HCT116 (cell line): ENCODE results near the gene ALDH1A2. TPM values are rescaled to one million over a fixed set of nuclear protein-coding genes. Genes with fewer than 3 reads are reported as not detected.

Experiments used
- ATAC-seq: fragments of 200-7000 bp; cut with Tn5 transposase; 2 replicates; pipeline ENCODE4 v1.9.1; 2020; ENCODE audit warnings: mild to moderate bottlenecking, moderate library complexity
- BruUV-seq: library from RNA; stranded (reverse); fragments of 400-500 nt; replicated peaks from 2 replicates; lab custom pipeline; 2021; lab: Mats Ljungman, UMichigan
- CTCF ChIA-PET: fragments of 300-600 bp; sonication (Branson Sonifier 250); formaldehyde crosslinking; loops from one replicate; lab custom pipeline; 2021; ENCODE audit warnings: antibody characterized with exemption; lab: Charles Lee
- POLR2A ChIA-PET: fragments of 300-600, 350-600 bp; sonication (Branson Sonifier 250); formaldehyde crosslinking; loops from one replicate; lab custom pipeline; 2021; ENCODE audit warnings: antibody characterized with exemption; lab: Charles Lee
- RAD21 ChIA-PET, 2 experiments: fragments of 300-600 bp; sonication (Branson Sonifier 250); formaldehyde crosslinking; loops; one replicate each; lab custom pipeline; 2023; ENCODE audit warnings: low total read pairs in 2 of 2; ENCODE audit not compliant: uncharacterized antibody in 2 of 2, unreplicated experiment in 2 of 2, low non-redundant PET in 1 of 2; lab: Charles Lee
- DNase-seq: peaks from one replicate; pipeline ENCODE4 v3.0.0-alpha.2; 2010; ENCODE audit warnings: low read depth, low spot score
- H2AFZ ChIP-seq: fragments of 200-600 bp; shearing (Covaris generic), sonication (generic); 2 replicates; pipeline ENCODE4 v1.6.1; 2017; ENCODE audit warnings: low read depth, mixed run types, mixed read lengths, antibody characterized with exemption, low read length; ENCODE audit not compliant: poor library complexity, severe bottlenecking
- H3K27ac ChIP-seq: 2 replicates; pipeline ENCODE4 v1.5.1; 2012; ENCODE audit warnings: low read depth, low read length
- H3K27me3 ChIP-seq: fragments of 200-600 bp; sonication (generic); 2 replicates; pipeline ENCODE4 v1.6.1; 2016; ENCODE audit warnings: mixed run types, low read length, mixed read lengths; ENCODE audit not compliant: insufficient read depth
- H3K36me3 ChIP-seq, 2 experiments: fragments of 200-500 bp in 1 of 2; fragments of 200-600 bp in 1 of 2; sonication (Bioruptor generic) in 1 of 2; sonication (generic) in 1 of 2; 2 replicates each; pipeline versions ENCODE4 v1.5.1 to v1.6.1; 2014 to 2016; ENCODE audit warnings: low read length in 2 of 2, inconsistent platforms in 1 of 2, mixed read lengths in 1 of 2, mixed run types in 1 of 2; ENCODE audit not compliant: insufficient read depth in 2 of 2, control insufficient read depth in 1 of 2
- H3K4me1 ChIP-seq, 2 experiments: fragments of 200-600 bp in 1 of 2; sonication (generic) in 1 of 2; 2 replicates each; pipeline versions ENCODE4 v1.5.1 to v1.6.1; 2012 to 2017; ENCODE audit warnings: low read length in 2 of 2, inconsistent platforms in 1 of 2, mild to moderate bottlenecking in 1 of 2, mixed read lengths in 1 of 2, mixed run types in 1 of 2, moderate library complexity in 1 of 2; ENCODE audit not compliant: insufficient read depth in 2 of 2, control insufficient read depth in 1 of 2
- H3K4me2 ChIP-seq: fragments of 200-600 bp; sonication (generic); 2 replicates; pipeline ENCODE4 v1.6.1; 2017; ENCODE audit warnings: mixed run types, low read length, mixed read lengths
- H3K4me3 ChIP-seq, 2 experiments: fragments of 200-600 bp in 1 of 2; sonication (generic) in 1 of 2; replicated peaks in 1 of 2; 2 replicates each; pipeline ENCODE4 v1.5.1; 2011 to 2016; ENCODE audit warnings: low read length in 2 of 2, control low read depth in 1 of 2, low read depth in 1 of 2, mild to moderate bottlenecking in 1 of 2, mixed read lengths in 1 of 2, mixed run types in 1 of 2
- H3K79me2 ChIP-seq: fragments of 200-600 bp; sonication (generic); 2 replicates; pipeline ENCODE4 v1.6.1; 2017; ENCODE audit warnings: mild to moderate bottlenecking, mixed run types, low read length, moderate library complexity, mixed read lengths; ENCODE audit not compliant: insufficient read depth
- H3K9ac ChIP-seq: fragments of 200-600 bp; sonication (generic); 2 replicates; pipeline ENCODE4 v1.6.1; 2016; ENCODE audit warnings: low read length, mixed read lengths
- H3K9me2 ChIP-seq: fragments of 200-600 bp; sonication (generic), shearing (Covaris generic); 2 replicates; pipeline ENCODE4 v1.6.1; 2017; ENCODE audit warnings: mixed run types, mild to moderate bottlenecking, moderate library complexity; ENCODE audit not compliant: insufficient read depth
- H3K9me3 ChIP-seq, 2 experiments: fragments of 200-500 bp in 1 of 2; fragments of 200-600 bp in 1 of 2; sonication (Bioruptor generic) in 1 of 2; sonication (generic) in 1 of 2; 2 replicates each; pipeline ENCODE4 v1.6.1; 2014 to 2017; ENCODE audit warnings: low read length in 2 of 2, mixed read lengths in 2 of 2, inconsistent platforms in 1 of 2, low read depth in 1 of 2, mild to moderate bottlenecking in 1 of 2, mixed run types in 1 of 2, moderate library complexity in 1 of 2; ENCODE audit not compliant: control insufficient read depth in 1 of 2, insufficient read depth in 1 of 2
- H4K20me1 ChIP-seq: fragments of 200-600 bp; sonication (generic), shearing (Covaris generic); 2 replicates; pipeline ENCODE4 v1.6.1; 2017; ENCODE audit warnings: mixed run types, mild to moderate bottlenecking, moderate library complexity; ENCODE audit not compliant: insufficient read depth
- ATF3 ChIP-seq: IDR thresholded peaks from 2 replicates; pipeline ENCODE4 v1.6.1; 2012
- CEBPB ChIP-seq: IDR thresholded peaks from 2 replicates; pipeline ENCODE4 v1.6.1; 2012; ENCODE audit warnings: low read depth
- EGR1 ChIP-seq: IDR thresholded peaks from 2 replicates; pipeline ENCODE4 v1.6.1; 2012; ENCODE audit warnings: low read depth
- ELF1 ChIP-seq: IDR thresholded peaks from 2 replicates; pipeline ENCODE4 v1.6.1; 2012; ENCODE audit warnings: low read depth, borderline replicate concordance
- EZH2 ChIP-seq: fragments of 200-600 bp; sonication (generic); IDR thresholded peaks from 2 replicates; pipeline ENCODE4 v1.6.1; 2017; ENCODE audit warnings: antibody characterized with exemption, mixed run types
- FOSL1 ChIP-seq: IDR thresholded peaks from 2 replicates; pipeline ENCODE4 v1.6.1; 2012; ENCODE audit warnings: low read depth
- JUND ChIP-seq: IDR thresholded peaks from 2 replicates; pipeline ENCODE4 v1.6.1; 2012
- POLR2A ChIP-seq: IDR thresholded peaks from 2 replicates; pipeline ENCODE4 v1.7.0; 2011; ENCODE audit warnings: borderline replicate concordance; ENCODE audit not compliant: insufficient read depth, insufficient read length; ENCODE audit errors: extremely low read depth
- RAD21 ChIP-seq: IDR thresholded peaks from 2 replicates; pipeline ENCODE4 v1.6.1; 2012; ENCODE audit warnings: low read depth, mild to moderate bottlenecking
- SIN3A ChIP-seq: IDR thresholded peaks from 2 replicates; pipeline ENCODE4 v1.6.1; 2012; ENCODE audit warnings: low read depth
- YY1 ChIP-seq: IDR thresholded peaks from 2 replicates; pipeline ENCODE4 v1.6.1; 2011; ENCODE audit warnings: low read length, low read depth, moderate library complexity, mild to moderate bottlenecking; ENCODE audit not compliant: insufficient replicate concordance; ENCODE audit errors: extremely low read depth
- ZBTB33 ChIP-seq: IDR thresholded peaks from 2 replicates; pipeline ENCODE4 v1.6.1; 2011; ENCODE audit warnings: mild to moderate bottlenecking, low read length, moderate library complexity; ENCODE audit not compliant: insufficient replicate concordance; ENCODE audit errors: extremely low read depth
- ZFX ChIP-seq: fragments of 450-650 bp; IDR thresholded peaks from 2 replicates; pipeline ENCODE4 v1.6.1; 2017
- intact Hi-C: fragments of 100-400 bp; cut with micrococcal nuclease; formaldehyde crosslinking; loops from 2 replicates; pipeline ENCODE4 v1.10.0; 2022
- total RNA-seq: library from RNA; stranded (reverse); gene quantifications from one replicate; pipeline ENCODE4 v1.2.1, GENCODE V29; 2021; ENCODE audit not compliant: unreplicated experiment

Gene ALDH1A2
- total RNA-seq, 1 experiment from 2014 or later: 1.7 TPM

GRCh38 chr15:58015565-58015964, 49.9 kb downstream of the ALDH1A2 start:
- RAD21 ChIA-PET: no interaction called here
- POLR2A ChIA-PET: no interaction called here
- no peak overlapping the region for H2AFZ ChIP-seq
- H3K27ac ChIP-seq: no peak overlapping the region
- H3K79me2 ChIP-seq: no peaks in the 10 kb centered on the region
- ATAC-seq (no peak), DNase-seq (no peak)
- BruUV-seq: no TSS peak
- no peak overlapping the region for H3K4me2 ChIP-seq
- H3K36me3 ChIP-seq: no peaks in the 10 kb centered on the region
- CTCF ChIA-PET: no interaction called here
- H3K9me3 ChIP-seq: no peaks in the 10 kb centered on the region
- H4K20me1 ChIP-seq: no peaks in the 10 kb centered on the region
- H3K27me3 ChIP-seq: peaks cover 8% of the 10 kb centered on the region; the same call in 1 of the 2 replicates
- intact Hi-C loops: no loop called here
- H3K4me1 ChIP-seq: no peaks in the 10 kb centered on the region
- no peak for TF ChIP-seq CEBPB
- TF ChIP-seq YY1: no peak
- TF ChIP-seq ZBTB33: no peak
- TF ChIP-seq FOSL1: no peak; the same call in 1 of the 2 replicates
- TF ChIP-seq EZH2: no peak
- TF ChIP-seq RAD21: no peak
- H3K9me2 ChIP-seq: no peaks in the 10 kb centered on the region
- no peak overlapping the region for H3K4me3 ChIP-seq
- H3K9ac ChIP-seq: no peak overlapping the region

- no TSS peak for BruUV-seq
- no peaks in the 10 kb centered on the region for H4K20me1 ChIP-seq
- H3K9me3 ChIP-seq: no peaks in the 10 kb centered on the region
- DNase-seq (no peak), ATAC-seq (no peak)
- H3K9me2 ChIP-seq: no peaks in the 10 kb centered on the region
- ChIA-PET CTCF (no interaction called here), RAD21 (no interaction called here), POLR2A (no interaction called here)
- no peaks in the 10 kb centered on the region for H3K79me2 ChIP-seq
- no peaks in the 10 kb centered on the region for H3K4me1 ChIP-seq
- TF ChIP-seq SIN3A: no peak
- TF ChIP-seq ELF1: no peak
- TF ChIP-seq YY1: no peak
- TF ChIP-seq EGR1: no peak
- TF ChIP-seq EZH2: no peak
- TF ChIP-seq RAD21: no peak
- TF ChIP-seq ZFX: no peak
- TF ChIP-seq POLR2A: no peak
- TF ChIP-seq ATF3: no peak
- TF ChIP-seq JUND: no peak
- intact Hi-C loops: no loop called here
- no peak overlapping the region for H3K4me3 ChIP-seq
- H3K36me3 ChIP-seq: no peaks in the 10 kb centered on the region
- H3K4me2 ChIP-seq: no peak overlapping the region
- H3K27me3 ChIP-seq: peaks cover 8% of the 10 kb centered on the region; the same call in 1 of the 2 replicates
- no peak overlapping the region for H3K27ac ChIP-seq
- H3K9ac ChIP-seq: no peak overlapping the region
- no peak overlapping the region for H2AFZ ChIP-seq
These were observed 51.0 kb downstream of the ALDH1A2 start for GRCh38 chr15:58014470-58014869.
